ENCODE results near the gene PPP1R12B. TPM values are rescaled to one million over a fixed set of nuclear protein-coding genes. Genes with fewer than 3 reads are reported as not detected.
"Not testable (repeated sequence)": the region's sequence is repeated elsewhere in the genome, so short reads cannot be mapped to it uniquely, and the experiment has no call there.

Gene PPP1R12B
- total RNA-seq, 8 experiments from 2014 or later = 9.7 to 113 (median 18.6) TPM

DNA sequence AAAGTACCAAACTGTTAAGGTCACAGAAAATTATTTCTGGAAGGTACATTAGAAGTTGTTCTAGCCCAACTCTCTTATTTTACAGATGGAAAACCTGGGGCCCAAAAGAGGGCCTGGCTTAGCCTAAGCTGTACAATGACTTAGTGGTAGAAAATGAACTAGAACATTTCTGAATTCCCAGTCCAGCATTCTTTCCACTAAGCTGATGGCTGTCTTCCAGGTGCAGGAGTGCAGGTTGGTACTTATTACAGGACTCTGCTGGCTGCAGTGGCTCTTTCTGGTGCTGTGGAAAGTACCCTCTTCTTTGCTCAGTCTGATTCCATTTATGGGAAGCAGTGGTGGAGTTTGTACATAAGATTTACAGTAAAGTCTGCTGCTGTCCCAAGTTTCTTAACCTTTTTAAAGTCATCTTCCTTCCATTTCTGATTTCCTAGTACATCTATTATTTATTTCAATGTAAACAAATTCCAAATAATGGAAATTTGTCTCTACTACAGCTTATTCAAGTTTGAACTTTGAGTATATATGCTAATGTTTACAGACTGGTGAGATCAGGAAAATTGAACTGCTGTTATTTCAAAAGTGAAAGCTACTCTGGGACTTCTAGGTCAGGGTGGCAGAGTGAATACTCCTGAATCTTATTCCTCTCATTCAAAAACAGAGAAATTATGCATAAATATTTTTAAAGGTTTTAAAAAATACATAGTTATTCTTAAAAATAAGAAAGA lies 171.8 kb downstream of the PPP1R12B start:
- in situ Hi-C loops (cut with MboI; ENCODE audit: low pct_unique_long_range_greater_than_20kb in 2 of 9, low sequenced_read_pairs in 9 of 9, unreplicated experiment in 9 of 9) = loop anchor here in 2 of 9 experiments (25.0 kb wide), 2 partner anchors 192 to 467 kb away; partner anchors contain the start of gene SYT2 (in 2 of the 2)
- not testable (repeated sequence) for H3K4me1 ChIP-seq (replicated peaks in 1 of 2); H3K4me3 ChIP-seq; H3K27ac ChIP-seq
- ATAC-seq (replicated peaks in 6 of 8) = peak in 3 of 8 experiments; percentile 83 to 85 (median 84)

GRCh38 chr1:202520857-202521216 lies 172.3 kb downstream of the PPP1R12B start:
- in situ Hi-C loops (cut with MboI; ENCODE audit: low pct_unique_long_range_greater_than_20kb in 2 of 9, low sequenced_read_pairs in 9 of 9, unreplicated experiment in 9 of 9) = loop anchor here in 2 of 9 experiments (25.0 kb wide), 2 partner anchors 191 to 466 kb away; partner anchors contain the start of gene SYT2 (in 2 of the 2)
- ATAC-seq (replicated peaks in 6 of 8); H3K4me1 ChIP-seq (replicated peaks in 1 of 2); H3K27ac ChIP-seq; H3K4me3 ChIP-seq: not testable (repeated sequence)
- 94 to 100% (median 100%) methylated on average over 1 to 2 of the region's 2 CpGs; no CpG with 5 or more reads in 4 of the 10 experiments for WGBS, 10 experiments

GRCh38 chr1:202521484-202521883 lies 173.0 kb downstream of the PPP1R12B start:
- in situ Hi-C loops (cut with MboI; ENCODE audit: low pct_unique_long_range_greater_than_20kb in 2 of 9, low sequenced_read_pairs in 9 of 9, unreplicated experiment in 9 of 9) = loop anchor here in 2 of 9 experiments (25.0 kb wide), 2 partner anchors 191 to 466 kb away; partner anchors contain the start of gene SYT2 (in 2 of the 2)

GRCh38 chr1:202521886-202522285 lies 173.4 kb downstream of the PPP1R12B start:
- 27 to 90% (median 77%) methylated on average over 1 to 2 of the region's 2 CpGs for WGBS, 10 experiments
- Histone ChIP-seq H3K4me1 (replicated peaks in 1 of 2) (no peaks in the 10 kb centered on the region), H3K27ac (no peak overlapping the region), H3K4me3 (no peak overlapping the region)
- no peak for ATAC-seq (replicated peaks in 6 of 8)
- in situ Hi-C loops (cut with MboI; ENCODE audit: low pct_unique_long_range_greater_than_20kb in 2 of 9, low sequenced_read_pairs in 9 of 9, unreplicated experiment in 9 of 9) = loop anchor here in 2 of 9 experiments (25.0 kb wide), 2 partner anchors 190 to 465 kb away; partner anchors contain the start of gene SYT2 (in 2 of the 2)

More at GRCh38 chr1:202521484-202521883, 173.0 kb downstream of the PPP1R12B start:
- H3K27ac ChIP-seq; H3K4me1 ChIP-seq (replicated peaks in 1 of 2); ATAC-seq (replicated peaks in 6 of 8); H3K4me3 ChIP-seq: not testable (repeated sequence)
- 89 to 100% (median 98%) methylated on average over 1 of the region's 1 CpG for WGBS, 10 experiments

DNA sequence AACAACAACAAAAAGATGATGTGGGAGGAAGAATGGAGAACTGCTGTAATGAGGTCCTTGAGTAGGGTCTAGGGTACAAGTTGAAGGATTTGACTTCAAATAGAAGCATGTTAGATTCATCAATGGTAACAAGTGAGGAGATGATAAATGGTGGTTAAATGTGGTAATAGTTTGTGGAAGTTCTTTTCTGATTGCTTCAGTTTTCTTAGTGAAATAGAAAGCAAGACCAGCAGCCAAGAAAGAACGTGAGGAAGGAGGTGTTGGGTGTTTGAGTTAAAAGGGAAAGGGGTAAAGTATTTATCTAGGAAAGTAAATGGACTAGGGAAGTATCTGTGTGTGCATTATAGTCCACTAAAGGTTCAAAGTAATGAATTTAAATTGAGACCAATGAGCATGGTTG lies 177.6 kb downstream of the PPP1R12B start:
- H3K4me1 ChIP-seq (replicated peaks in 1 of 2); ATAC-seq (replicated peaks in 6 of 8); H3K27ac ChIP-seq; in situ Hi-C loops (cut with MboI; ENCODE audit: low pct_unique_long_range_greater_than_20kb in 2 of 9, low sequenced_read_pairs in 9 of 9, unreplicated experiment in 9 of 9); H3K4me3 ChIP-seq: not testable (repeated sequence)
- WGBS, 10 experiments = 64 to 100% (median 88%) methylated on average over 1 of the region's 1 CpG; no CpG with 5 or more reads in 3 of the 10 experiments

DNA sequence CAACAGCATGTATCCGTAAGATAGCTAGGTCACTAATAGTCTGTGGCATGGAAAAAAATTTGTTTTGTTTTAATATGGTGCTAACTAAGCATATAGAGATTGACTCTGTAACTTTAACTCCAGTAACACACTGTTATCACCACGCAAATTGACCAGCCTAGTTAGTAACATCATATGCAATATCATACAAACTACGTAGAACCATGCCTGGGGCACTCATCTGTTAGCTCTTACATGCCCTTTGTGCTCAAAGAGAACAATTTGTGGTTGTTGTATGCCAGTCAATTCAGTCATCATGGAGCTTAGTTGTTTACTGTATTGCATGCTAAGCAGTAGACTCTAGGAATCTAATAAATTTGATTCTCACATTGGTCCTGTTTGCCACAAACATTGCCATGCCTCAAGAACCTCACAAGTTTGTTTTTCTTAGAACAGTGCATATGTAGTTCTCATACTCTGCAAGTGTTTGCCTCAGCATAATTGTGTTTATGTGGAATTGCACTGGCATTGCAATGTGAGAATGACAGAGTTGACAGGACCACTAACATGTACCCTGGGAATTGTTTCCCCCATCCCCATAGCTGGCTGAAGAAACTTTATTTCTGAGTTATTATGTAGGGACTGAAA lies 179.7 kb downstream of the PPP1R12B start:
- H3K4me1 ChIP-seq (replicated peaks in 1 of 2) = peaks cover 6 to 23% of the 10 kb centered on the region in 2 donors
- WGBS, 10 experiments = 0 to 100% (median 100%) methylated on average over 1 to 2 of the region's 3 CpGs; no CpG with 5 or more reads in 7 of the 10 experiments
- ATAC-seq (replicated peaks in 6 of 8) = peak in 1 of 8 experiments; percentile 69
- H3K27ac ChIP-seq; in situ Hi-C loops (cut with MboI; ENCODE audit: low pct_unique_long_range_greater_than_20kb in 2 of 9, low sequenced_read_pairs in 9 of 9, unreplicated experiment in 9 of 9); H3K4me3 ChIP-seq: not testable (repeated sequence)

GRCh38 chr1:202530686-202531085 lies 182.2 kb downstream of the PPP1R12B start:
- H3K27ac ChIP-seq; H3K4me3 ChIP-seq; in situ Hi-C loops (cut with MboI; ENCODE audit: low pct_unique_long_range_greater_than_20kb in 2 of 9, low sequenced_read_pairs in 9 of 9, unreplicated experiment in 9 of 9): not testable (repeated sequence)
- peak in 1 of 8 experiments; percentile 19 for ATAC-seq (replicated peaks in 6 of 8)
- 50 to 100% (median 89%) methylated on average over 1 of the region's 1 CpG; no CpG with 5 or more reads in 3 of the 10 experiments for WGBS, 10 experiments
- peaks cover 6 to 26% of the 10 kb centered on the region in 2 donors for H3K4me1 ChIP-seq (replicated peaks in 1 of 2)

DNA sequence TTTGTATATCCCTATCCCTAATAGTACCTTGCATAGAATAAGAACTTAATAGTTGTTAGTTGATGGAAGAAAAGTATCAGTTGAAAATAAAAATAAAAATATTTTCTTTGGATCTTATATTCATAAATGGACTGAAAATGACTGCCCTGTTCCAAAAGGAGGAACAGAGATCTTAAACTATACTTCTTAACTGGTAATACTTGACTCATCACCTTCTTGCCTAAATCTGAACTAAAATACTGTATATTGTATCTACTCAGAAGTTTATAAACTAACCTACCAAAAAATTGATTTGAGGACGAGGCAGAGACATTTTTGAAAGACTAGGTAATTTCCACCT lies 182.9 kb downstream of the PPP1R12B start:
- Histone ChIP-seq H3K4me1 (replicated peaks in 1 of 2) (peaks cover 6 to 26% of the 10 kb centered on the region in 2 donors), H3K27ac (no peak overlapping the region), H3K4me3 (no peak overlapping the region)
- no peak for ATAC-seq (replicated peaks in 6 of 8)
- WGBS, 10 experiments = 60 to 100% (median 80%) methylated on average over 1 of the region's 1 CpG; no CpG with 5 or more reads in 2 of the 10 experiments
- in situ Hi-C loops (cut with MboI; ENCODE audit: low pct_unique_long_range_greater_than_20kb in 2 of 9, low sequenced_read_pairs in 9 of 9, unreplicated experiment in 9 of 9) = no loop called here

DNA sequence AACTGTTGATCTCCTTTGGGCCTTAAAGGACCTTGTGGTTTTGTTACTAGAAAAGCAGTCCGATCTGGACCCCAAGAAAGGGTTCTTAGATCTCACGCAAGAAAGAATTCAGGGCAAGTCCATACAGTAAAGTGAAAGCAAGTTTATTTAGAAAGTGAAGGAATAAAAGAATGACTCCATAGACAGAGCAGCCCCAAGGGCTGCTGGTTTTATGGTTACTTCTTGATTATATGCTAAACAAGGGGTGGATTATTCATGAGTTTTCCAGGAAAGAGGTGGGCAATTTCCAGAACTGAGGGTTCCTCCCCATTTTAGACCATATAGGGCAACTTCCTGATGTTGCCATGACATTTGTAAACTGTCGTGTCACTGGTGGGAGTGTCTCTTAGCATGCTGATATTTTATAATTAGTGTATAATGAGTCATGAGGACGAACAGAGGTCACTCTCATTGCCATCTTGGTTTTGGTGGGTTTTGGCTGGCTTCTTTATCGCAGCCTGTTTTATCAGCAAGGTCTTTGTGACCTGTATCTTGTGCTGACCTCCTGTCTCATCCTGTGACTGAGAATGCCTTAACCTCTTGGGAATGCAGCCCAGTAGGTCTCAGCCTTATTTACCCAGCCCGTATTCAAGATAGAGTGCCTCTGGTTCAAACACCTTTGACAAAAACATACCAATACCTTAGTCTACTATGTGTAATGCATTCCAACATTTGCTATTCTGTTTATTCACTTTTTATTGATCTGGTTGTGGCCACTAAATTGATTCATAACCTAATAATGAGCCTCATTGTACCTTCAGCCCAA lies 183.5 kb downstream of the PPP1R12B start:
- not testable (repeated sequence) for H3K4me3 ChIP-seq
- peak; percentile 51 to 93 (median 82) for ATAC-seq (replicated peaks in 6 of 8)

DNA sequence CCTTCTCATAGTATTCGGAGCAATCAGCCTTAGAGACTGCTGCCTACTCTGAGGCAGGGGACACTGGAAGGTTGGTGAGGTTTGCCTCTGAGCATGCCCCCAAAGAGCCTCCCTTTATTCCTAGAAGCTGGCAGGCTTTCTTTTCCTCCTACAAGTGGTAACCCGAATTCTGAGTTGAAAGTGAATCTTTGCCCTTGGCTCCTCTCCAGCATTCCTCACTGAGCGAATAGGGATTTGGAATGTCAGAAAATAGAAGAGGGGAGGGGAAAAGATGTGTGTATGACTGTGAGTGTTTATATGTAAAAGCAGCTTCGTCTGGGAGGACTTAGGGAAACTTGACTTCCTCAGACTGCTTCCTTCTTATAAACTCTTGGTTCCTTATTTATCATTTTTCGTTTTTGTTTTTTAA lies 190.7 kb downstream of the PPP1R12B start:
- ATAC-seq (replicated peaks in 6 of 8) = peak in 5 of 8 experiments; percentile 21 to 85 (median 73)
- H3K4me1 ChIP-seq (replicated peaks in 1 of 2); H3K4me3 ChIP-seq; H3K27ac ChIP-seq; in situ Hi-C loops (cut with MboI; ENCODE audit: low pct_unique_long_range_greater_than_20kb in 2 of 9, low sequenced_read_pairs in 9 of 9, unreplicated experiment in 9 of 9): not testable (repeated sequence)
- WGBS, 10 experiments = 0 to 73% (median 28%) methylated on average over 1 to 4 of the region's 5 CpGs; no CpG with 5 or more reads in 2 of the 10 experiments

More for the DNA sequence above, 183.5 kb downstream of the PPP1R12B start:
- WGBS, 10 experiments = 68 to 100% (median 77%) methylated on average over 1 to 5 of the region's 6 CpGs; no CpG with 5 or more reads in 1 of the 10 experiments
- Histone ChIP-seq H3K4me1 (replicated peaks in 1 of 2) (peaks cover 6 to 26% of the 10 kb centered on the region in 2 donors), H3K27ac (peak overlapping the region in 1 of 2 donors; percentile 32)
- in situ Hi-C loops (cut with MboI; ENCODE audit: low pct_unique_long_range_greater_than_20kb in 2 of 9, low sequenced_read_pairs in 9 of 9, unreplicated experiment in 9 of 9) = not testable (repeated sequence)

GRCh38 chr1:202539583-202539982 lies 191.1 kb downstream of the PPP1R12B start:
- H3K4me1 ChIP-seq (replicated peaks in 1 of 2); H3K4me3 ChIP-seq; H3K27ac ChIP-seq; in situ Hi-C loops (cut with MboI; ENCODE audit: low pct_unique_long_range_greater_than_20kb in 2 of 9, low sequenced_read_pairs in 9 of 9, unreplicated experiment in 9 of 9): not testable (repeated sequence)
- peak in 3 of 8 experiments; percentile 5 to 39 (median 9) for ATAC-seq (replicated peaks in 6 of 8)
- WGBS, 10 experiments = 0 to 93% (median 80%) methylated on average over 1 to 5 of the region's 5 CpGs; no CpG with 5 or more reads in 3 of the 10 experiments

- in situ Hi-C loops (cut with MboI; ENCODE audit: low pct_unique_long_range_greater_than_20kb in 2 of 9, low sequenced_read_pairs in 9 of 9, unreplicated experiment in 9 of 9) = no loop called here
- 7 to 100% (median 92%) methylated on average over 1 to 6 of the region's 6 CpGs; no CpG with 5 or more reads in 3 of the 10 experiments for WGBS, 10 experiments
- H3K4me1 ChIP-seq (replicated peaks in 1 of 2) = peaks cover 6 to 7% of the 10 kb centered on the region in 2 donors
- H3K4me3 ChIP-seq = no peak overlapping the region
- no peak for ATAC-seq (replicated peaks in 6 of 8)
- no peak overlapping the region for H3K27ac ChIP-seq
These were observed 191.5 kb downstream of the PPP1R12B start for GRCh38 chr1:202540014-202540413.
